Renal cortical epithelial cell (primary cell): ENCODE data around the gene FAM118B. TPM values are rescaled to one million over a fixed set of nuclear protein-coding genes. Genes with fewer than 3 reads are reported as not detected.

Source experiments
- DNase-seq: peaks from one replicate; pipeline ENCODE4 v3.0.0-alpha.2; 2011; ENCODE audit warnings: low read depth
- total RNA-seq: library from RNA; depleted of rRNA; stranded (reverse); fragments of >200 nt; gene quantifications from 2 replicates; pipeline ENCODE4 v1.2.3, GENCODE V29; 2014

The FAM118B gene
- total RNA-seq, 1 donor from 2014 or later: 45.2 TPM

DNA sequence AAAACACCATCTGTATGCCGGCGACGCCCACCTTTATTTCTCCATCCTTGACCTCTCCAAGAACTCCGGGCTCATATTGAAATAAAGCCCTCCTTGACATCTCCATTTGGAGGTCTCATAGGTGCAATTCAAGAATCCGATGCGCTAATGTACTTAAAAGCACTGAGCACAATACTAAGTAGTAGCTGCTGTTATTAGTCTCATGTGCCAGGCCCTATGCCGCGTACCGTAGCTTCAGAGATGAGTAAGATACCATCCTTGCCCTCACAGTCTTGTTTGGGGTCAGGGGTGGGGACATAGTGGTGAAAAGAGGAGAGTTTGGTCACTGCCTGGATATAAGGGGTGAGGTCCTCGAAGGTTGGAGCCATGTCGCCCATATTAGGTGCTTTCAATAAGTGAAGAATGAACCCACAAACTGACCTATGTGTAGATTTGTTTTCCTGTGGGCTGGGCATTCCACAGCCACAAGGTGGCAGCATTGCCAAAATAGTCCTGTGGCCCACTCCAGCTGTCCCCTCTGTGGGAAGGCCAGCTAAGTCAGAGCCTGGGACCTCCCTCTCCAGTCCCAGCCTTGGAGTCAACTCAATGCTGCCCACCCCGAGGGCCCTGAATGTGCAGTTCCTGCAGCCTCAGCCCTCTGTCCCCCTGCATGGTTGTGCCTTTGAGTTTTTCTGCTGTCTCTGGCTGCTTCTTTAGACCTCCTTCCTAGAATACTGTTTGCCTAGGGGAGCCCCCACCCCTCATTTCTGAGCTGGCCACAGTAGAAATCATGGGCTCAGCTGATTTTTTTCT is 98.8 kb downstream of the FAM118B start:
- DNase-seq: peak; percentile 51

DNA sequence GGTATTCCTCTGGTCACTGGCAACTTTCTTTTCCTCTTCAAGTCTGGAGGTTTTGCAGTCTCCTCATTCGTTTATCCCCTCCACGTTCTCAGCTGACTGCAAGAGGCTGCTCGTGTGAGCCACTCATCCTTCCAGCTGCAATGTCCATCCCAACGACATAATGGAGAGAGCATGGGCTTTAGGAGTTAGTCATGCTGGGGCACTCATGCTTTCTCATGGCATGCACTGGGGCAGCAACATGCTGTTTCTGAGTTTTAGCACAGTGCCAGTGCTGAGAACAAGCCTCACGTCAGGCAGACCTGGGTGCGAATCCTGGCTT is 99.4 kb downstream of the FAM118B start:
- no peak for DNase-seq

DNA sequence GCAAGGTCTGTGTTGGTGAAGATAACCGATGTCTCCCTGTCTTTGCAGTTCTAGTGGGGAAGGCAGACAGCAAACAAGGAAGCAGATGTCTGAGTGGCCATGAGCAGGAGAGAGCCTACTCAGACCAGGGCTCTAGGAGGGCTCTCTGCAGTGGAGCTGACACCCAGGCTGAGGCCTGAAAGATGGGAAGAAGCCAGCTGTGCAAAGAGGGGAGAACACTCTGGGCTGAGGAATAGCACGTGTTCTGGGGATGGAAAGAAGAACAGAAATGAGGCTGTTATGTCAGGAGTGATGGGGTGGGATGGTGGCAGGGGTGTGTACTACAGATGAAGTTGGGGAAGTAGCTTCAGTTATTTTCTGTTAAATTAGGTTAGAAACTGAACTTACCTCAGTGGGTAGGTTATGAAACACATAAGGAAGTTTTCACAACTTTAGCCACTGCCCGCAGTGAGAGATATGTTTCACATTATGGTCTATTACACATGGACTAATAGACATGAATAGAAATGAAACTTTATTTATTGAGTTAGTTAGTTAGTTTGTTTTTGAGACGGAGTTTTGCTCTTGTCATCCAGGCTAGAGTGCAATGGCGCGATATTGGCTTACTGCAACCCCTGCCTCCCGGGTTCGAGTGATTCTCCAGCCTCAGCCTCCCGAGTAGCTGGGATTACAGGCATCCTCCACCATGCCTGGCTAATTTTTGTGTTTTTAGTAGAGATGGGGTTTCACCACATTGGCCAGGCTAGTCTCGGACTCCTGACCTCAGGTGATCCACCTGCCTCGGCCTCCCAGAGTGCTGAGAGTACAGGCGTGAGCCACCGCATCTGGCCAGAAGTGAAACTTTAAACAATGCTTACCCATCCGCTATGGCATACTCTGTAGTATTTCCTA is 100.1 kb downstream of the FAM118B start:
- no peak for DNase-seq

Other genes with a start within 250 kb of the FAM118B start
- 5.7 and 9.4 TPM in 2 replicates for gene CDON, start 148.9 kb upstream of the FAM118B start, total RNA-seq
- gene RPUSD4, start 132 bp upstream of the FAM118B start, total RNA-seq: 28.9 and 46.7 TPM in 2 replicates
- gene SRPRA, start 57.1 kb downstream of the FAM118B start, total RNA-seq: 26.4 and 66.6 TPM in 2 replicates
- gene FOXRED1, start 57.4 kb downstream of the FAM118B start, total RNA-seq: 16.3 and 20.1 TPM in 2 replicates
- 1.4 and 5.1 TPM in 2 replicates for gene TIRAP, start 71.3 kb downstream of the FAM118B start, total RNA-seq
- 9.2 and 9.4 TPM in 2 replicates for gene DCPS, start 92.3 kb downstream of the FAM118B start, total RNA-seq
- 13.9 and 17.8 TPM in 2 replicates for gene ST3GAL4, start 143.9 kb downstream of the FAM118B start, total RNA-seq